ENCODE measurements around the gene PYDC1. TPM values are rescaled to one million over a fixed set of nuclear protein-coding genes. Genes with fewer than 3 reads are reported as not detected.
"Not testable (repeated sequence)": the region's sequence is repeated elsewhere in the genome, so short reads cannot be mapped to it uniquely, and the experiment has no call there.

The PYDC1 gene
- total RNA-seq, 1 donor from 2014 or later: 2.8 TPM

GRCh38 chr16:31221357-31222160, 4.6 kb upstream of the PYDC1 start:
- DNase-seq: no peak

- DNase-seq: no peak
Observed at GRCh38 chr16:31219154-31219741, 2.3 kb upstream of the PYDC1 start.

DNA sequence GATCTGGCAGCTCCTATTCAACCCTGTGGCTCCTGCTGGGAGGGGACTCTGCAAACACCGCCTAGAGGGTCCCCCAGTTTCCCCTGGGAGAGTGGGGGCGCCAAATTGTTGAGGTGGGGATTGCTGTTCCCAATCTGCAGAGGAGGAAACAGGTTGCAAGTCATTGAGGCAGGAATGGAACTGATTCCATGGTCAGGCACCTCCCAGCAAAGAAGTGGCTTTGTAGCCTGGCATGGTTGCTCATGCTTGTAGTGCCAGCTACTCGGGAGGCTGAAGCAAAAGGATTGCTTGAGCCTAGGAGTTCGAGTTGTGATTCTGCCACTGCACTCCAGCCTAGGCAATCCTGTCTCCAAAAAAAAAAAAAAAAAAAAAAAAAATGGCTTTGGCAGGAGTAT, 198 bp upstream of the PYDC1 start:
- no peak for DNase-seq

GRCh38 chr16:31215287-31216162, 1.4 kb downstream of the PYDC1 start:
- no peak for DNase-seq

GRCh38 chr16:31214708-31215286, 2.1 kb downstream of the PYDC1 start:
- no peak for DNase-seq

DNA sequence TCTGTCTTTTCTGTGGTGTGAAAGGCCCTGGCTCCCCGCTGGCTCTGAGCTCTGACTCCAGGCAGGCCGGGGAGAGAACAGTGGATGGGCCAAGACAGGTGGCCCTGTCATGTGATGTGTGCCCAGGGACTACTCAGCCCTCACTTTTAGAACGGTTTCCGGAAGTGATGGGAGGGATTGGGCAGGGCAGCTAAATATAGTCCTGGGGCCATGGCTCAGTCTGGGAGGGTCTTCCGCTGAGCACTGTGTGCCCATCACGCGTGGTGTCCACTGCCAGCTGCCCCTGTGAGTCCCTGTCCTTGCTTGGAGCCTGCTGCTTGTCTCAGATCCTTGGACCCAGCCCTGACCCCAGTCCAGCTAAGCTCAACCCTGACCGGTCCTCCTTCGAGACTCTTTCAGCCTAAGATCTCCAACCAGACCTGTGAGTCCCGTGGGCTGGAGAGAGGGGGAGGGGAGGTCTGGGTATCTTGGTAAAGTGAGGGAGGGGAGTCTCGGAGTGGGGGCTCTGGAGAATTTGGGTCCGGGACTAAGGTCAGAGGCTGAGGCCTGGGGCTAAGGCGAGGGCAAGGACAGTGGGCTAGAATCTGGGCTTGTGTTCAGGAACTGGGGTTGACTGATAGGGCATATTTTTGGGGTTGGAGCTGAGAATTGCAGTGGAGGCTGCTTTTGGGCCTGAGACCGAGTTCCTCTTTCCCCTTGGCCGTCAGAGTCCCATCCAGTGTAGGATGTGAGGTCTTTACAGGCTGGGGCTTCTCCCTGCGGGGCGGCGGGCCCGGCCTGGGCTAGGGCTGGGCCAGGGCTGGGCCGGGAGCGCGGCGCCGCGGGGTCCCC, 2.8 kb downstream of the PYDC1 start, which contains the start of gene TRIM72:
TRIM72 (plus strand) TSS at position 243 of the 831 bp plus-strand sequence. CDS start 620 bp downstream, outside the sequence.
- no peak for DNase-seq

- DNase-seq: no peak
Observed at GRCh38 chr16:31213342-31213741, 3.6 kb downstream of the PYDC1 start.

GRCh38 chr16:31206776-31207175, 10.2 kb downstream of the PYDC1 start:
- DNase-seq: no peak

GRCh38 chr16:31204871-31205666, 11.9 kb downstream of the PYDC1 start:
- no peak for DNase-seq

DNA sequence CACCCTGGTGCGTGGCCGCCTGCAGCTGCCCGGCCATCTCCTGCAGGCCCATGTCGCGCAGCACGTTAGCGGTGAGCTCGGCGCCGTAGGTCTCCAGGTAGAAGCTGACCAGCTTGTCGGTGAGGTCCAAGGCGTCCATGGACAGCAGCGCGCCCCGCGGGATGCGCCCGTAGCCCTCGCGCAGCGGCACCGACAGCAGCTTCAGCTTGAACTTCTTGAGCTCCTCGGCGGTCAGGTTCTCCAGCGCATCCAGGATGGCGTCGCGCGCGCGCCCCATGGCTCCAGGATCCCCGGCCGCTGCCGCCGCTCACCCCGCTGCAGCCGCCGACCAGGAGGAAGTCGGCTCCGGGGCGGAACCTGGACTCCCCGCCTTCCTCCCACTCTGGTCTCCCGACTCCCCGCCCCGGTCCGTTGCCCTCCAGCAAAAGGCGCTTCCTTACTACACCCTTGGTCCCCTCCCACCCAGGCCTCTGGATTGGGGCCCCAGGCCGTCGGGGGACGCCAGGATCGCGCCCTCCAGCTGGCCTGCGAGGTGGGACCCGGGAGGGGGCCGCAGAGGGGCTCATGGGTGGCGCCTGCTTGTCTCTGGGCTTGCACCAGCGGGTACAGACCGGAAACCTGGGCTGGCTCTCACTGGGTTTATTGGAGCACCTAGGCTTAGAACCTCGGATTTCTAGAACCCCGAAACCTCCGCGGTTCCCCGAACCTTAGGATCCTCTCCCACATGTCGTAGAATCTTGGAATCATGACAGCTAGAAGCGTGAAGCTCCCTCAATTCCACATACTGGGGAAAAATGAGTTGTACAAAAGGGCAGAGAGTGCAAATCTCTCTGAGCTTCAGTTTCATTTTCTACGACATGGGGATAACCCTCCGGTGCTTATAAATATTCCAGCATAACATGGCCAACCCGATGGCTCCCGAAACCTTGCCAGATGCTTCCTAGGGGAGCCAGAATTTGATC, 14.2 kb downstream of the PYDC1 start, which contains the start of gene PYCARD:
PYCARD (minus strand) TSS at position 347 of the 962 bp plus-strand sequence; CDS start at position 277, 70 bp downstream.
- DNase-seq: no peak

GRCh38 chr16:31201582-31202413, 15.1 kb downstream of the PYDC1 start:
- no peak for DNase-seq

GRCh38 chr16:31200821-31201568, 15.9 kb downstream of the PYDC1 start:
- no peak for DNase-seq

- not testable (repeated sequence) for DNase-seq
Observed at GRCh38 chr16:31200111-31200510, 16.8 kb downstream of the PYDC1 start.

- no peak for DNase-seq
Observed at GRCh38 chr16:31199430-31200041, 17.4 kb downstream of the PYDC1 start.

- DNase-seq: no peak
Observed at GRCh38 chr16:31198207-31198882, 18.6 kb downstream of the PYDC1 start.

GRCh38 chr16:31196324-31197088, 20.4 kb downstream of the PYDC1 start:
- no peak for DNase-seq
